GM18505 (cell line): ENCODE results near the gene LHX3.

Experiments
- ATAC-seq: cut with Tn5 transposase; IDR thresholded peaks from one replicate; pipeline ENCODE4 v1.9.1; 2021; ENCODE audit not compliant: unreplicated experiment
- POLR2A ChIP-seq: IDR thresholded peaks from 4 replicates; pipeline ENCODE4 v1.6.1; 2011; ENCODE audit warnings: borderline replicate concordance; ENCODE audit not compliant: insufficient read depth, insufficient read length; ENCODE audit errors: extremely low read depth

Gene LHX3

DNA sequence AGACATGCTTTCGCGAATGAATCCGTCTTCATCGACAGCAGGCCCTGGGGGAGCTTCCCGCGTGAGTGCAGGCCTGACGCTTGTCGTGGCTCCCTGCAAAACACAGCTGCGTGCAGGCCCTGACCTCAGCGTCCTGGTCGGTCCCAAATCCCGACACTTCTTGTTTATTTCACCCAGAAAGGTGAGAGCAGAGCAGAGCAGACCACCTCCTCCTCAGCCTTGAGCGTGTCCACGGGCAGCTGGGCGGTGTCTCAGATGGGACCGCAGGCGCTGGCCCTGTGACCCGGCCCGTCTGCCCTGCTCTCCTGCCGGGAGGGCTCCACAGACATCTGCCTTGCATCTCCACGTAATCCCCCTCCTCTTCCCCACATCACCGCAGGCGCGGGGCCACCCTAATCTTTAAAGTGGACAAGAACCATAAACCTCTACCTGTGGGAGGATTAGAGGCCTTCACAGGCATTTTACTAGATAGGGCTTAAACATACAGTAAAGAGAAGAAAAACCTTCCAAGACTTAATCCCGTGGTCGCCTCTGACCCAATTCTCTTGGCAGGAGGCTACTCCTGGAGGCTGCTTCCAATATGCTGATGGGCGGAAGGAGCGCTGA, 7.5 kb upstream of the LHX3 start:
- no peak for TF ChIP-seq POLR2A
- ATAC-seq, result no peak

DNA sequence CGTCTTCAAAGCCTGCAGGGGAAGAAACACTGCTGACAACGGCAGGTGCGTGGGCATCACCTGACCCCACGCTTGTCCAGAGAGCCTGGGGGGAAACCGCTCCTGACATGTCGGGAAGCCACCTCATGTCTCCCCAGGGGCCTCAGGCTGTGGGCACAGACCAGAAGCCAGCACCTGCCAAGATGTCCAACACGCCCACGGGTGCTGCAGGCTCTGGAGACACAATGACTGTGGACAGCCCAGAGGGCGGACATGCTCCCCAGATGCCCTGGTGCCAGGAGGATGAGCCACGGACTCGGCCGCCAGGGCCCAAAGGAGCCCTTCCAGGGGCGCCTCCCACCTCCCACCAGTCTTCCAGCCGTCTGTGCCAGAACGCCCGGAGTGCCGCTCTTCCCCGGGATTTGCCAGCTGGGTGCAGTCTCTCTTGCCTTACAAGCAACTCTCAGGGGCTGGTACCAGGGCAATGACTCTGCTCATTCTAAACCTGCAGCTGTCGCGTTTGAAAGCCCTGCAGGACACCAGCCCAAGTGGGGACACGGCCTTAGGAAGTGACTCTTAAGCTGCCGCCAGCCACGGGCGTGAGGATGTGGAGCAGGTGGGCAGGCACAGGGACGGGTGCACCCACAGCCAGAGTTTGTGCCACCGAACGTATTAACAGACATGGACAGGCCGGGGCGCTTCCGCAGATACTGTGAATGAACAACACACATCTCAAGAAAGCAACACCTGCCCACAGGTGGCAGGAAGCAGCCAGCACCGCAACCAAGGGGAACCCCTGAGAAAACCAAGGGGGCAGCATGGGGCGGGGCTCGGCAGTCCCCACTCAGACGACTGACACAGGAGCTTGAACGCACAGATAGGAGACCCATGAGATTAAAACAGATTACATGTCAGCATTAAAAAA, 6.8 kb upstream of the LHX3 start:
- no peak for ATAC-seq

DNA sequence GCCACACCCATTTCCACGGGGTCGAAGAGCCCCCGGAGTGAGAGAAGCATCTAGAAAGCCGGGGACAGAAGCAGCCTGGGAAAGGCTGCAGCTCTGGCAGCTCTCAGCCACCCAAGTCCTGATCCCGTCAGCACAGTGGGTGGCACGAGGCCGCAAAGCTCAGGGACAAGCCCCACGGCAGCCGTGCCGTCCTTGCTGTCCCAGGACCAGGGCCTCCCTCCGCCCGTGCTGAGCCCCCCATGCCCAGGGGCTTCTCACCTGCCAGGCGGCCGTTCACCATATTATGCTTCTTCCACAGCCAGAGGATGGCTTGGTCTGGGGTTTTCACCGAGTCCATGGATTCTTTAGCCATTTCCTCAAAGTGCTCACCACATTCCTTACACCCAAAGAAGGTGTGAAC, 6.1 kb upstream of the LHX3 start:
- TF ChIP-seq POLR2A, result no peak
- no peak for ATAC-seq

More for the DNA sequence above, 6.8 kb upstream of the LHX3 start:
- TF ChIP-seq POLR2A, result no peak

DNA sequence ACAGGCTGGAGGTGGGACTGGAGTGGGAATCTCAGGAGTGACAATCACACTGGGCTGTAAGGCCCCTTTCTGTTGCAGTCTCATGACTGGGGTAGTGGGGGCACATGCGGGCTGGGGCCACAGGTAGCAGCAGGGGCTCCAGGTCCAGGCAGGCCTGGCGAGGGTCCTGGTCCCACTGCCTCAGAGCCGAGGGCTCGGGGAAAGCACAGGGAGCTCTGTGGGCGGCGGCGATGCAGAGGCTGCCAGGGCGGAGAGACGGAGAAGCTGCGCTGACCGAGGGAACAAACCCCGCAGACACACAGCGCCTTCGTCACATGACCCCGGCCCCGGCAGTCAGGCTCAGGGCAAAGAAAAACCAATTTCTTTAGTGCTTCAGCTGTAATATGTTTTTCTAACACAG, 5.3 kb upstream of the LHX3 start:
- TF ChIP-seq POLR2A, result no peak
- ATAC-seq, result no peak

DNA sequence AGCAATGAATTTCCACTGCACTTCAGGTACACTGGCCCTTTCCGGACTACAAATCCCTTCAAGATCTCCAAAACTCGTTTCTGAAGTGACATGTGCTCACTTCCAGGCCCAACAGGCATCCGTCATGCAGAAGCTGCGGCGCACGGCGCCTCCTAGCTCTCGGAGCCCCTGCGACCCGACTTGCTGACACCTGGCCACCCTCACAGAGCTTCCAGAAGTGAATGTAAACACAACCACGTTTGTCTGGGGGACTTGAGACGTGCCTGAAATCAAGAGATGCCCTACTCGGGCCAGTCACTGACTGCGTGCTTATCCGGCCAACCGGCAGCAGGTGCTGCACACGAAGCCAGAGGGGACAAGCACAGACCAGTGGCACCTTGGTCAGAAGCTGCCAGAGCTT, 4.9 kb upstream of the LHX3 start:
- TF ChIP-seq POLR2A, result no peak
- no peak for ATAC-seq

DNA sequence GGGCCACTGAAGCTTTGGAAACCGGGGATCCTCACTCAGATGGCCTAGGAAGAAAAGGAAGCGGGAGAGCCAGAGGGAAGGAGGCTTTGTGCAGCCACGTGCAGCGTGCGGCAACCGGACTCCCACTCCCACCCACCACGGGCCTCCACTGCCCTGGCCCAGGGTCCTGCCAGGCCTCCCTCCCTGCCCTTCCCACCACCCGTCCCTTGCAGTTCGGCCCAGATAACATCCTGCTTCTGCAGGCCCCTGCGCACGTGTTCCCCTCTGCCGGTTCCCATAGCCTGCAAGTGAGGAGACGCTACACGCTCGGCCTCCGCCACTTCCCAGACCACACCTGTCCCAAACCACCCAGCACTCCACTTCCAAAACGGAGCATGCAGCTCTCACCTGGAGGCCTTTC, 4.3 kb upstream of the LHX3 start:
- no peak for ATAC-seq

DNA sequence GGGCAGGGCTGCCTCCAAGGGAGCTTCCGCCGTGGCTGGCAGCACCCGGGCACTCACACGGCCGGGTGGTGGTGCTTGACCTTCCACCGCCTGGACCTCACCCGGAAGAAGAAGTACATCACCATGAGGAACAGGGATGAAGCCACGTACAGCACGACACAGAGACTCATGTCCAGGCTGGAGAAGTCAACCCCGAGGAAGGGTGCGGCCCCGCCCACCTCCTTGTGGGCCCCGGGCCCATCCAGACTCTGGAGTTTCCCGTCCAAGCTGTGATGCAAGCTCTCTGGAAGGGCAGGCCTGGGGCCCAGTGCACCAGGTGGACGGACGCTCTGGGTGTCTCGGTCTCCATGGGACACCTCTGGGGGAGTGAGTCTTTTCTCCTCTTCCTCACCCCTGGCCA, 3.7 kb upstream of the LHX3 start:
- TF ChIP-seq POLR2A, result no peak
- ATAC-seq, result no peak

More for the DNA sequence above, 4.3 kb upstream of the LHX3 start:
- TF ChIP-seq POLR2A, result no peak

DNA sequence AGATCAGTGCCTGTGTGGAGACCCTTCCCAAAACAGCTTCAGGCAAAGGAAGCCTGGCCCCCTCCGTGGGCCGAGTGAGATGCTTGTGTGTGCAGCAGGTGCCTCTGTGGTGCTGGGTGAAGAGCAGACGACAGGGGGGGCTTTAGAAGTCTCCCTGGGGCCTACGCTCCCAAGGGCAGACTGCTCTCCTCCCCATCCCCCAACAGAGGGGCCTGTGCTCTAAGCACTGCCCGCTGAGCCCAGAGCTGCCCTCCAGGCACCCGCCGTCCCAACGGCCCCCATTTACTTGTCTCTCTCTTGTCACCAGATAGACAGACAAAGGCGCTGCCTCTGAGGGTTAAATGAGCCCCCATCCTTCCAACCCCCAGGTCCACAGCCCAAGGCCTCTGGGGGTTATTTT, 2.7 kb upstream of the LHX3 start:
- no peak for TF ChIP-seq POLR2A
- ATAC-seq, result no peak

DNA sequence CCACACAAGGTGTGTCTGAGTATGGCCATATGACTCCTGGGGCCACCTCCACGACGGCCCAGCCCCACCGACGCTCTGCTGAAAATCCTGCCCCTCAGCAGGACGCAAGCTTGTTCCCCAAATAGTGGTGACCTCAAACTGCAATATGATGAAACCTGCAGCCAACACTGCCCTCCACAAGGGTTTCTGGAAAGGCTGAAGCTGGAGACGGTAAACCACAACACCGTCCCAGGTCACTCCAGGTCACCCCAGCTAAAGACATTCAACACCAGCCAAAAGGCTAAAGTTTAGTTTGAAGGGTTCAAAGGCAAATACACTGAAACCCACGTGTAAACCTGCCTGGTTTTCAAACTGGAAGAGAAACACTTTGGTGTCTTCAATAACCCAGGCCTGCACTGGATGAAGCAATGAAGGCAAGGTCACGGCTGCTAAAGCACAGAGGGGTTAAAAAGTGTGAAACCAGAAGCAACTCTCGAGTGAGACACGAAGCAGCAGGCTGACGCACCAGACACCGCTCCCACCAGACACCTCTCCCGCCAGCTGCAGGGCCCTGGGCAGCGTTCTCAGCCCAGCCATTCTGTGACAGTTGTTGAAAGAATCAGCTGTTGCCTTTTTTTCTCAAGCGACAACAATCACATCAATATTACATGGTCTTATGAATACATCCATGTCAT, 1.8 kb upstream of the LHX3 start:
- no peak for ATAC-seq
- no peak for TF ChIP-seq POLR2A

DNA sequence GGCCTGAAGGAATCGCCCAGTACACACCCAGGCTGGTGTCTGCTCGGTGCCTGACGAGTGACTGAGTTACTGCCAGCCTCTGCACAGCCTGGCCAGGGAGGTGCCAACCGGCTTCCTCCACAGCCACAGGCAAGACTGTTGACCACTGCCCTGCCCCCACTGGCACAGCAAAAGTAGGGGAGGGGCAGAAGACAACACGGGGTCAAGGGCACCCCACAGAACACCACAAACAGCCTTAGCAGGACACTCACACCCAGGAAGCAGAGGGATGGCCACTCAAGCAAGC, 722 bp upstream of the LHX3 start:
- no peak for TF ChIP-seq POLR2A
- ATAC-seq, result no peak

DNA sequence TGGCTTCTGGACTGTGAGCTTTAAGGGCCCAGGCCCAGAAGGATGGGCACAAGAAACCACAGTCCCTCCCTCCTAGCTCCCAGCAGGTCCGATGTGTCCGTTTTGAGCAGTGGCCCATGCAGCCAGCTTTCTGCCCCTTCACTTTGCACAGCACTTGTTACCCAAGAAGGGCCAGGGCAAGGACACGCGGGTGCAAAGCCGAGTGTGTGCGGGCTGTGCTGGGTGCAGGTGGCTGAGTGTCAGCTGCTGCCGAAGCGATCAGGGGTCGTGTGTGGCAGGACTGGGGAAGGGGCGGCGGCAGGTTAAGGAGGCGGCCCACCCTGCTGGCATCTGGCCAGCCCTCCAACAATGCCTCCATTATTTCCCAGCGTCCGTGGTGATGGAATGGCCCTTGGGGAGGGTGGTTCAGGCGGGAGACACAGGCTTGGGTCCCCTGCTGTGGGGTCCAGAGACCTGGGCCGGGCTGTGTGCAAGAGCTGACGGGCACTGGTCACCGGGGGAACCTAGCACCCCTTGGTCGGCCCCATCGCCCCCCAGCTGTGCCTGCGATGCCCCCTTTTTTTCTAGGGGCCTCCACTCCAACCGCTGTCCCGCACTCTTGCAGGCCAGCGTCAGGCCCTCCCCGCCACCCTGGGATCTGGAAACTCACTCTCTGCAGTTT, 653 bp downstream of the LHX3 start:
- no peak for ATAC-seq
- TF ChIP-seq POLR2A, result no peak

DNA sequence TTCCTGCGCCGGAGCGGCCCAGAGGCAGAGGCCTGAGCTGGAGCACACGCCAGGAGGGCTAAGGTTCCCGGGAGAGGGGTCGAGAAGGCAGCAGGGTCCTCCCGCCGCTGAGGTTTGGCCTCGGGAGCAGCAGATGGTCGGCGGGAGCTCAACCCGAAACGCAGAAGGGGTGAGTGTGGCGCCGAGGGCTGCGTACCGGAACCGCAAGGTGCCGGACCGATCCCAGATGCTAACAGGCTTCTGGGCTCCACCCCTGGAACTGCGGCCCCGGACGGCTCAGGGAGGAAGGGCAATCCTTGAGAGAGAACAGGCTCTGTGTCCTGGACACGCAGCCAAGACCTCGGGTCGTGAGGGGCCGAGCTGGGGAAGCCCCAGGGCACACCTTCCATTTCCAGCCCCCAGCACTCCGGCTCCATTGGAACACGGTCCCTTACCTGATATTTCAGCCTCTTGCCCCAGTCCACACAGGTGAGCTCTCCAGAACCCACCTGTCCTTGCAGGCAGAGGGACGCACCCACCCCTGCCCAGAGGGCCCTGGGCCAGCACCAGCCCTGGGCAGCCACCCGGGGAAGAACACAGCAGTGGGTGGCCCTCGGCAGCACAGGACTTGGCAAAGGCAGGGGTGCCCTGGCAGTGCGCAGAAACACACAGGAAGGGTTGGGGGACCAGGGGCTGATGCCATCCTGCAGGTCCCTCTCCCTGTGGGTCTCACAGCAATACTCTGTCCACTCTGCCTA, 1.4 kb downstream of the LHX3 start:
- no peak for TF ChIP-seq POLR2A
- ATAC-seq, result no peak
